IgD-negative memory B cell (primary cell): ENCODE results near the gene PPM1L. TPM values are rescaled to one million over a fixed set of nuclear protein-coding genes. Genes with fewer than 3 reads are reported as not detected.

Source experiments
- H3K27ac Mint-ChIP-seq, 3 donors: one replicate each; pipeline ENCODE4 v1.8.0; 2020 to 2022; ENCODE audit warnings: mild to moderate bottlenecking in 3 of 3, mixed read lengths in 3 of 3, moderate library complexity in 1 of 3
- H3K27me3 Mint-ChIP-seq: one replicate; pipeline ENCODE4 v1.8.0; 2021; ENCODE audit warnings: mixed read lengths
- H3K36me3 Mint-ChIP-seq: one replicate; pipeline ENCODE4 v1.8.0; 2020; ENCODE audit warnings: mild to moderate bottlenecking, mixed read lengths
- H3K4me1 Mint-ChIP-seq, 3 donors: one replicate each; pipeline ENCODE4 v1.8.0; 2020 to 2022; ENCODE audit warnings: mixed read lengths in 3 of 3, mild to moderate bottlenecking in 1 of 3
- H3K4me3 Mint-ChIP-seq, 4 donors: one replicate each; pipeline ENCODE4 v1.8.0; 2020 to 2022; ENCODE audit warnings: mild to moderate bottlenecking in 4 of 4, mixed read lengths in 4 of 4, moderate library complexity in 3 of 4
- H3K9me3 Mint-ChIP-seq, 3 donors: one replicate each; pipeline ENCODE4 v1.8.0; 2020 to 2021; ENCODE audit warnings: mixed read lengths in 3 of 3, mild to moderate bottlenecking in 1 of 3
- polyA plus RNA-seq: library from polyadenylated mRNA; unstranded; fragments of 300-500 nt; fragmentation: Illumina TruSeq; gene quantifications from one replicate; pipeline ENCODE4 v1.2.3, GENCODE V29; 2021

Gene PPM1L
- polyA plus RNA-seq, 1 donor from 2014 or later, result 3.0 TPM

DNA sequence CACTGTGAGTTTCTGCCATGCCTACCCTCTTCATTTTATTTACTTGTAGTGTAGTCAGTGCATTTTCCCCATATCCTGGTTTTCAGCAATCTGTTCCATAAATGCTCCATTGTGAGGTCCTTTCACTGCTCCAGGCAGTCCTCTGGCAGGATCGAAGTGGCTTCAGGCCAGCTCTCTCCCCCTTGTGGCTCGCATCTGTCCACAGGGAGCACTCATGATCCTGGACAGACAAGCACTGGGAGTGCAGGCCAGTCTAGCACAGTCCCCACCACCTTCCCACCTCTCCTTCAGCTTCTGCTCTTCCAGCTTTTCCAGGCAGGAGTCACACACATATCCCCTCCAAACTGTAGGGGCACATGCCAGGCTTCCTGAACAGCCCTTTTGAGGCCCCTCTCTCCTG is 173.6 kb downstream of the PPM1L start:
- no peaks in the 10 kb centered on the region for H3K4me1 Mint-ChIP-seq
- H3K27me3 Mint-ChIP-seq, result no peaks in the 10 kb centered on the region
- no peaks in the 10 kb centered on the region for H3K9me3 Mint-ChIP-seq
- no peak overlapping the region for H3K4me3 Mint-ChIP-seq
- no peak overlapping the region for H3K27ac Mint-ChIP-seq
- H3K36me3 Mint-ChIP-seq, result peaks cover 1% of the 10 kb centered on the region

GRCh38 chr3:160931474-160931873 is 175.4 kb downstream of the PPM1L start:
- no peaks in the 10 kb centered on the region for H3K4me1 Mint-ChIP-seq
- peak overlapping the region in 1 of 3 donors; percentile 24 for H3K27ac Mint-ChIP-seq
- no peak overlapping the region for H3K4me3 Mint-ChIP-seq

DNA sequence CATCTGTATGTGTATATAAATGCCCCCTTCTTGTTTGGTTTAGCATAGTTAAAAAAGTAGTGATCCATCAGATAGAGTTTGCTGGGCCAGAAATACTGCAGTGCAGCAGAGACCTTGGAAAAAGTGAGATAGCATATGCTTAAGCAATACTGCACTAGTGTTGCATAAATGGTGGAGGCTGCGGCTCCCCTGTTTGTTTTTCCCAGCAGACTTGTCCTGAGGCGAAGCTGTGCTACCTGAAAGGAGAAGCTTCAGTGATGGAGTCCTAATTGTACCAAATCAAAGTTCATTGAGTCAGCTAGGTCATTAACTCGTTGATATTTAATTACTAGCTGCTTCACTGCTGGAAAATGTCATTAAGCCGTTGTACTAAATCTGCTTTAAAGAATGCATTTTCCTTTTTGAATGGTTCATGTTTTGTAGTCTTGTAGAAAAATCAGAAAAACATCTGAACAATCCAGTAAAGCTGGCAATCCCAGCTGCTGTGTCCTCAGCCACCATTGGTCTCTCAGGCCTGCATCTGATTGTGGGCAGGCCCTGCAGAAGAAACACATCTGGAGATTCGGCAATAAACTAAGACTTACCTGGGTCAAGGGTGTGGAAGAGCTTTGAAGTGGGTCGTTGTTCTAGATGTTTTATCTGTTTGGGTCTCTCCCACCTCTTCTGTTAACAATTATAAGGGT is 179.5 kb downstream of the PPM1L start:
- Mint-ChIP-seq H3K36me3 (peaks cover 2% of the 10 kb centered on the region), H3K4me1 (no peaks in the 10 kb centered on the region), H3K9me3 (no peaks in the 10 kb centered on the region), H3K27me3 (no peaks in the 10 kb centered on the region), H3K27ac (no peak overlapping the region), H3K4me3 (no peak overlapping the region)

More at GRCh38 chr3:160931474-160931873, 175.4 kb downstream of the PPM1L start:
- peaks cover 1% of the 10 kb centered on the region for H3K36me3 Mint-ChIP-seq
- no peaks in the 10 kb centered on the region for H3K9me3 Mint-ChIP-seq
- H3K27me3 Mint-ChIP-seq, result no peaks in the 10 kb centered on the region

GRCh38 chr3:160941885-160942494 is 186.0 kb downstream of the PPM1L start:
- Mint-ChIP-seq H3K27me3 (no peaks in the 10 kb centered on the region), H3K9me3 (no peaks in the 10 kb centered on the region), H3K4me3 (no peak overlapping the region), H3K4me1 (peaks cover 0 to 3% (median 0%) of the 10 kb centered on the region in 3 donors), H3K36me3 (peaks cover 2% of the 10 kb centered on the region), H3K27ac (no peak overlapping the region)

GRCh38 chr3:160943996-160944395 is 188.0 kb downstream of the PPM1L start:
- no peak overlapping the region for H3K4me3 Mint-ChIP-seq
- no peaks in the 10 kb centered on the region for H3K9me3 Mint-ChIP-seq

DNA sequence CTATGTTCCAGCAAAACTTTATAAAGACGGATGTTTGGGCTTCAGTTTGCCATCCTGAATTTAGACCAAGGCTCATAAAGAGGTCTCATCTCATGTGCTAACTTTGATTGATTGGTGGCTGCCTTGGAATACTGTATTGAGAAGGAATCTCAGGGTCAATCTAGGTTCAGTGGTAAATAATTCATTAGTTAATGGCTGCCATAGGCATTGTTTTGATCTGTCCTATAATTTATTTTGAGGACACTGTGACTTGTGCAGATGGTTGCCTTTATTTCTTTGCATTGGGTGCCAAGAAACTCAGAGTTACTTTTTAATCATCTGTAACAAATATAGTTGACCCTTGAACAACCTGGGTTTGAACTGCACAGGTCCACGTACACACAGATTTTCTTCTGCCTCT is 189.3 kb downstream of the PPM1L start:
- Mint-ChIP-seq H3K4me3 (no peak overlapping the region), H3K27ac (no peak overlapping the region), H3K9me3 (no peaks in the 10 kb centered on the region), H3K27me3 (no peaks in the 10 kb centered on the region), H3K36me3 (no peaks in the 10 kb centered on the region), H3K4me1 (peaks cover 0 to 6% (median 0%) of the 10 kb centered on the region in 3 donors)

More at GRCh38 chr3:160943996-160944395, 188.0 kb downstream of the PPM1L start:
- H3K4me1 Mint-ChIP-seq, result peaks cover 0 to 6% (median 0%) of the 10 kb centered on the region in 3 donors
- H3K27ac Mint-ChIP-seq, result no peak overlapping the region
- H3K36me3 Mint-ChIP-seq, result peaks cover 2% of the 10 kb centered on the region
- H3K27me3 Mint-ChIP-seq, result no peaks in the 10 kb centered on the region

DNA sequence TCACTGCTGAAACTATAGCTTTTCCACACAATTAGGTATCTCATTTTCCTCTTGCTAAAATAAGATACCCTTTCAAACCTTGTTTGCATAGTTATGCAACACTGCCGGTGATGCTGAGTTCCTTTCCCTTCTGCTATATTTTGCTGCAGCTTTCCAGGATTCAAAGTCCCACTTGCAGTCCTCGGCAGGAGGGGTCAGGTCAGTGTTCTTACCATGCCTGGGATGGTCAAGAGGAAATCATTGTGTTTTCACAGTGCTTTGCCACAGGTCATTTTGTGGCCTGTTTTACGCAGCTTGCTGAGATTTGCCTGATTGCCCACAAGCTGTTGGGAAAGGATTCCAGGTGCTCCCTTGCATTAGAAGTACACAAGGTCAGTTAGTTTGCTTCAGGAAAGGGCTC is 192.2 kb downstream of the PPM1L start:
- Mint-ChIP-seq H3K4me3 (no peak overlapping the region), H3K9me3 (no peaks in the 10 kb centered on the region), H3K27me3 (no peaks in the 10 kb centered on the region), H3K27ac (no peak overlapping the region), H3K4me1 (peaks cover 0 to 3% (median 0%) of the 10 kb centered on the region in 3 donors), H3K36me3 (peaks cover 2% of the 10 kb centered on the region)

DNA sequence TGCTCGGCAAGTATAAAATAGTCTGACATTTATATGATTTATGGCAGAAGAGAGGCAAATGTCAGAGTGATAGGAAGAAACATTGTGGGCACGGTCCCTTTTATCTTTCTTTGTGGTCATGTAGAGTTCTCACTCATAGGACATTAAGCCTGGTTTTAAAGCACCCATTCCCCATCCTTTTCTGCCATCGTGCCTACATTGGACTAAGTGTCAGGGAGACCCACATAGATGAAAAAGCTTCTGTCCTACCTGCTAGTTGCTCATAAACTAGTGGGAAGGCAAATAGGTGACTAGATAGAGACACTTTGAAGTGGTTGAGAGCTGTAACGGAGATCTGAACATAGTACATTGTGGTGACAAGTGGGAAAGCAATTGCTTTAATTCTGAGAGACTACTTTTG is 193.4 kb downstream of the PPM1L start:
- no peak overlapping the region for H3K27ac Mint-ChIP-seq
- H3K4me3 Mint-ChIP-seq, result no peak overlapping the region
- H3K4me1 Mint-ChIP-seq, result peaks cover 0 to 3% (median 0%) of the 10 kb centered on the region in 3 donors
- H3K27me3 Mint-ChIP-seq, result no peaks in the 10 kb centered on the region
- peaks cover 2% of the 10 kb centered on the region for H3K36me3 Mint-ChIP-seq
- no peaks in the 10 kb centered on the region for H3K9me3 Mint-ChIP-seq

- H3K9me3 Mint-ChIP-seq, result no peaks in the 10 kb centered on the region
Measured at GRCh38 chr3:160950542-160950941, 194.5 kb downstream of the PPM1L start.

DNA sequence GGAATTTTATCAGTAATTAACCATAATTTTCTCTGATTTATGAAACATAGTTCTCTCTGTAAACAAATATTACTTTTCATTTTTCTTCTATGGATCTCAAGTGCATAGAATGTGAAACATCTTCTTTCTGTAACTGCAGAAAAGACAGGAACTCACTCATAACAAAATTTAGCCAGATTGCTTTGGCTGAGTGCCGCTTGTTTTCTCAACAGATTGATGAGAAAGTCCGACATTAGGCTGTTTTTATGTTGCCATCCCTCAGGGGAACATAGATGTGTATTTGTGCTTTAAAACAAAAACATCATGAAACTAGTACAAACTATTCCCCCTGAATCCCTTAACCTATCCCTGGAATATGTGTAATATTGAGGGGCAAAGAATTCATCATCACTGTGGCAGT is 194.9 kb downstream of the PPM1L start:
- no peak overlapping the region for H3K27ac Mint-ChIP-seq
- peaks cover 0 to 3% (median 0%) of the 10 kb centered on the region in 3 donors for H3K4me1 Mint-ChIP-seq
- H3K27me3 Mint-ChIP-seq, result no peaks in the 10 kb centered on the region
- H3K4me3 Mint-ChIP-seq, result no peak overlapping the region
- no peaks in the 10 kb centered on the region for H3K9me3 Mint-ChIP-seq
- H3K36me3 Mint-ChIP-seq, result peaks cover 2% of the 10 kb centered on the region

More at GRCh38 chr3:160950542-160950941, 194.5 kb downstream of the PPM1L start:
- no peaks in the 10 kb centered on the region for H3K27me3 Mint-ChIP-seq
- H3K4me3 Mint-ChIP-seq, result no peak overlapping the region
- H3K36me3 Mint-ChIP-seq, result peaks cover 2% of the 10 kb centered on the region
- peaks cover 0 to 3% (median 0%) of the 10 kb centered on the region in 3 donors for H3K4me1 Mint-ChIP-seq
- H3K27ac Mint-ChIP-seq, result no peak overlapping the region

DNA sequence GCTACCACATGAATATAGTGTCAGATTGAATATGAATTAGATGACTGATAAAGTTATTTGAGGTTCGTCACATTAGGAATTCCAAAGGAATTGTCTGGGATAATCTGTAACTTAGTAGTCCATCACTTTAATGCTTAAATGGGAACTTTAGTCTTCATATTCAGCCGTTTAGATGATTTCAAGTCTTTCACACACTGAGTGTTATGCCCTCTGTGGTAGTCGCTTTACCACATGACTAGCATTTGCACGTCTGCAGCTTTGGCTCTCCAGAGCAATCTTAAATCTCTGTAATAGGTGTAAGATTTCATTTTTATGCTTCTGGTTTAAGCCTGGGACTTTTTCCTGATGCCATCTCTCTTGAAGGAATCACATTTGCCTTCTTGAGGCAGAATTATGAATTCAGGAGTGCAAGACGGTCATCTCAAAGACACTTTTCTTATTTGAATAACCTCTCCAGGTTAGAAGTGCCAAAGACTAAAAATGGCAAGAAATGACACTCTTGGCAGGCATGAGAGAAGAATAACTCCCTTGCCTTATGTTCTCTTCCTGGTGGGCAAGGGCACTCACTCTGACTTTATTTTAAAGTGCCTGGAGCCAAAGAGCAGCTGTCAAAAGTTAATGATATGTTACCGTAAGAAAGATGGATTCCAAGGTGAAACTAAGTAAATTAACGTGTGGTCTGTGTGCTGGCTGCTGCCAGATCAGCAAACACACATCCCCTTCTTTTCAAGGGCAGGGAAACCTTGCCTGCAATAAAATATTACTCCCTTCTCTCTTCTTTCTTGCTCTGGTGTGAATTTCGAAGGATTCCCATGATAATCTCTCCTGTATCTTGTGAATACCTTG is 195.8 kb downstream of the PPM1L start:
- no peaks in the 10 kb centered on the region for H3K9me3 Mint-ChIP-seq
- H3K4me3 Mint-ChIP-seq, result no peak overlapping the region
- H3K4me1 Mint-ChIP-seq, result peaks cover 0 to 3% (median 0%) of the 10 kb centered on the region in 3 donors
- no peak overlapping the region for H3K27ac Mint-ChIP-seq
- H3K27me3 Mint-ChIP-seq, result no peaks in the 10 kb centered on the region
- peaks cover 2% of the 10 kb centered on the region for H3K36me3 Mint-ChIP-seq

- Mint-ChIP-seq H3K4me1 (no peaks in the 10 kb centered on the region), H3K27me3 (no peaks in the 10 kb centered on the region), H3K36me3 (peaks cover 2% of the 10 kb centered on the region), H3K4me3 (no peak overlapping the region), H3K27ac (no peak overlapping the region), H3K9me3 (no peaks in the 10 kb centered on the region)
Measured at GRCh38 chr3:160953686-160954085, 197.7 kb downstream of the PPM1L start.

GRCh38 chr3:160956785-160957184 is 200.8 kb downstream of the PPM1L start:
- Mint-ChIP-seq H3K4me3 (no peak overlapping the region), H3K27ac (no peak overlapping the region), H3K9me3 (no peaks in the 10 kb centered on the region), H3K27me3 (no peaks in the 10 kb centered on the region), H3K4me1 (no peaks in the 10 kb centered on the region), H3K36me3 (peaks cover 3% of the 10 kb centered on the region)

- no peak overlapping the region for H3K4me3 Mint-ChIP-seq
- peaks cover 7% of the 10 kb centered on the region for H3K36me3 Mint-ChIP-seq
- no peaks in the 10 kb centered on the region for H3K9me3 Mint-ChIP-seq
- peak overlapping the region in 1 of 3 donors; percentile 20 for H3K27ac Mint-ChIP-seq
- H3K4me1 Mint-ChIP-seq, result no peaks in the 10 kb centered on the region
- no peaks in the 10 kb centered on the region for H3K27me3 Mint-ChIP-seq
Measured at GRCh38 chr3:160960568-160960967, 204.5 kb downstream of the PPM1L start.

DNA sequence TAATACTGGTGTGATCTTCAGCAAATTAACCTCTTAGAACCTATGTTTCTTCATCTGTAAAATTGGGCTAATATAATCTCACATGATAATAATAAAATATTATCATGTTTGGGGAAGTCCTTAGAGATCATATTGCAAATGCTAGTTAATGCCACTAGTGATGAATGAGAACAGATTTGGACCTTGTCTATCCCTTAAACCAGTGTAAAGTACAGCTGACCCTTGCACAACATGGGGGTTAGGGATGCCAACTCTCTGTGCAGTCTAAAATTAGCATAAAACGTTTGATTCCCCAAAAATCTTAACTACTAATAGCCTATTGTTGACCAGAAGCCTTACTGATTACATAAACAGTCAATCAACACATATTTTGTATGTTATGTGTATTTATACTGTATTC is 207.9 kb downstream of the PPM1L start:
- no peaks in the 10 kb centered on the region for H3K4me1 Mint-ChIP-seq
- peaks cover 10% of the 10 kb centered on the region for H3K36me3 Mint-ChIP-seq
- H3K27ac Mint-ChIP-seq, result no peak overlapping the region
- H3K9me3 Mint-ChIP-seq, result peaks cover 0 to 3% (median 0%) of the 10 kb centered on the region in 3 donors
- no peaks in the 10 kb centered on the region for H3K27me3 Mint-ChIP-seq
- H3K4me3 Mint-ChIP-seq, result no peak overlapping the region
